Measurements from ENCODE around the gene ZNF581.

ZNF581 gene

DNA sequence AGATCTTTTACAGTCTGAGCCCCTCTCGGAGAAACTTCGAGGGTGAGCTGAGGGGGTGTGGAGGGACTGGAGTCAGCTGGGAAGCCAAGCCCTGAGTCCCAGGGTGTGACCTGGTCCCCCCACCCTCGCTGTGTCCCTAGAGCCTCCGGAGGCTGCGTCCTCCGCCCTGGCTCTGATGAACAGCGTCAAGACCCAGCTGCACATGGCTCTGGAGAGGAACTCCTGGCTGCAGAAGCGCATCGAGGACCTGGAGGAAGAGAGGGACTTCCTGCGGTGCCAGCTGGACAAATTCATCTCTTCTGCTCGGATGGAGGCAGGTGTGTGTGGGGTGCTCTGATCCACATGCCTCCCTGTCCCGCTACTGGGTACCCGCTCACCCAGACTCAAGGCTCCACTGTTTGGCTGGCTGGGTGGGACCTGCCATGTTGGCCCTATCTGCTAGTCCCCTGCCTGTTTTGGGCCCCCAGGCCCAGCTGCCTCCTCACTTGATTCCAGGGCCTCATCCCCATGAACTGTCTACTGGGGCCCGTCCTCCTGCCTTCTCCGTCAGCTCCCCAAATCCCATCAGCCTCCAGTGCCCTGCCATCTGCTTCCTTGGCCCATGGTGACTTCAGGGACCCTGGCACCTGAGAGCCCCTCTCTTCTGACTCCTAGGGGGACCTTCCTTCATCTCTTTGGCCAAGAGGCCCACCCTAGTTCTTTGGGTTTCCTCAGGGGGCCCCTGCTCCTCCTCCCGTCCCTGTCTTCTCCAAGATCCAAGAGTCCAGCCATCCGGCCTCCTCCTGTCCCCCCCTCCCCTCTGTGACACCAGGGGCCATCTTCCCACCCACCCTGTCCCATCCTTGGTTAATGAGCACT lies 6.0 kb downstream of the ZNF581 start:
- no peak for DNase-seq

DNA sequence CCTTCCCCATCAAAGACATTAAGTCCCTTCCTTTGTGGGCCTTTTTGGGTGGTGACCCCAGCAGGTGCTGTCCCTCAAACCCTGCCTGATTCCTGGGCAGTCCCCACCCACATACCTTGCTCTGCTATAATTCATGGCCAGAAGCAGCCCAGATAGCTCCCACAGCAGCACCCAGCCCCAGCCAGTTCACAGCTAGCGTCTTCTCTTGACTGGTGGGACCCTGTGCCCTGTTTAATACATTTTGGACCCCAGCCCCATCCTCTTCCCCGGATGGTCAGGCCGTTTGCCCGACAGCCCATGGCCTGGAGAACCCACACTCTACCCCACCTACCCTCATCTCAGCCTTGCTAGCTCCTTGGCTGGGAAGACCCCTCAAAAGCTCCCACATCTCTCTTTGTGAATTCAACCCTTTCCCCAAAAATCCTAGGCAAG lies 6.7 kb downstream of the ZNF581 start:
- DNase-seq = no peak

GRCh38 chr19:55650602-55651230 lies 7.3 kb downstream of the ZNF581 start:
- DNase-seq = no peak

DNA sequence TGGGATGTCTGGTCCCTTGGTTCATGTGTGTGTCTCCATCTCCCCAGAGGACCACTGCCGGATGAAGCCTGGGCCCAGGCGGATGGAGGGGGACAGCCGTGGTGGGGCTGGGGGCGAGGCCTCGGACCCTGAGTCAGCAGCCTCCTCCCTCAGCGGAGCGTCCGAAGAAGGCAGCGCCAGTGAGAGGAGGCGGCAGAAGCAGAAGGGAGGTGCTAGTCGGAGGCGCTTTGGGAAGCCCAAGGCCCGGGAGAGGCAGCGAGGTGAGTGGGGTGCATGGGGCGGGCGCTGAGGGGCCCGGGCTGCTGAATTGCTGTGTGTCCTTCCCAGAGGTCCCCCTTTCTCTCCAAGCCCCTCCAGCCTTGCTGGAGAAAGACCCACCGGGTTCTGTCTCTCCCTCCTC lies 7.8 kb downstream of the ZNF581 start:
- no peak for DNase-seq

- no peak for DNase-seq
These were observed 9.1 kb downstream of the ZNF581 start for GRCh38 chr19:55652311-55653128.

- DNase-seq = peak; percentile 98 to 99 (median 99)
These were observed 10.3 kb downstream of the ZNF581 start for GRCh38 chr19:55653651-55654322.

DNA sequence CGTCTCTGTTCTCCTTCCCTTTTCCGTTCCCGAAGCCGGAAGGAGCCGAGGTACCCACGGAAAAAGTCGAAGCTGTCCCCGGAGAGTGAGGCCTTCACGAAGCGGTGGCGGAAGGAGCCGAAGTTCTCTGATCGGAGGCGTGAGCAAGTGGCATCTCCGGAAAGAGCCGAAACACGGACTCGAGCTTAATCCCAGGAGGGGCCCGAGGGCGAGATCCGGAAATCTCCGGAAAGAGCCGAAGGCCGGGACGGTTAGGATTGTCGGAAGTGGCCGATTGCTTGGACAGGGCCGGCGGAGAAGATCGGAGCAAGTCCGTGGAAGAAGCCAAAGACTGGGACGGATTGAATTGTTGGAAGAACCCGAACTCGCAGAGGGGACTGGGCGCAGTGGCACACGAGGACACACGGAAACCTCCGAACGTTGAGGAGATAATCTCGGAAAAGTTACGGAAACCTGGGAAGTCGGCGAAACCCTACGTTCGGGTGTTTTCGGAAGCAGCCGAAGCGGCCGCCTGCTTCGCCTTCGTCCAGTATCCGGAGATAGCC lies 10.9 kb downstream of the ZNF581 start:
- peak; percentile 98 to 100 (median 99) for DNase-seq

DNA sequence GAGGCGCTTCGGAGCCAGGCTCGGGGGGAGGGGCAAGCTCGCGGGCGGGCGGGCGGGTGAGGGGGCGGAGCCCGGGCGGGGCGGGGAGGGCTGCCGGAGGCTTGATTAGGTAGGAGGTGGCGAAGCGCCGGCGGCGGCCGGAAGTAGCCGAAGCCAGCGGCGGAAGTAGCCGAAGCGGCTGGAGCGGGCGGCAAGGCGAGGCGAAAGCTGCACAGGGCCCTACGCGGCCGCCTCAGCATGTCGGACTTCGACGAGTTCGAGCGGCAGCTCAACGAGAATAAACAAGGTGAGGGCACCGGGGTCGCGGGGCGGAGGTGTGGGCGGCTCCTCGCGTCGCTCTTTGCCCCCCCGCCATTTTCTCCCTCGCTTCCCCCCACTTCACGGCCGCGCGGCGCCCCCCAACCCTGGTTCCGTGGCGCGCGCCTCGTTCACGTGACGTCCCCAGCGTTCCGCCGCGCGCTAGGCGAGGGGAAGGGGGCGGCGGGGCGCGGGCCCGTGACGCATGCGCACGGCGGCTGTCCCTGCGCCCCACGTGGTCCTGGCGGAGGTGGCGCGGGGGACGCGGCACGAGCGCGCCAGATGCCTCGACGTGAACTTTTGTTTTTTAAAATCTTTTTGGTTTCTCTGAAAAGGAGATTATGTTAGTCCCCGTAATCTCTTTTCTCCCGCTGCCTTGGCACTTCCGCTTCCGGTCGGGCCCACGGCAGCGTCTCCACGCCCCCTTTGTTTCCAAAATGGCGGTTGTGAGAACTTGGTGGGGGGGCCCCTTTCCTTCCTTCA lies 11.6 kb downstream of the ZNF581 start, which contains the start of gene U2AF2:
Gene U2AF2 (plus strand): TSS at position 168 of the 780 bp plus-strand sequence. CDS start 70 bp downstream, at position 238.
- DNase-seq = peak; percentile 90 to 95 (median 91)

DNA sequence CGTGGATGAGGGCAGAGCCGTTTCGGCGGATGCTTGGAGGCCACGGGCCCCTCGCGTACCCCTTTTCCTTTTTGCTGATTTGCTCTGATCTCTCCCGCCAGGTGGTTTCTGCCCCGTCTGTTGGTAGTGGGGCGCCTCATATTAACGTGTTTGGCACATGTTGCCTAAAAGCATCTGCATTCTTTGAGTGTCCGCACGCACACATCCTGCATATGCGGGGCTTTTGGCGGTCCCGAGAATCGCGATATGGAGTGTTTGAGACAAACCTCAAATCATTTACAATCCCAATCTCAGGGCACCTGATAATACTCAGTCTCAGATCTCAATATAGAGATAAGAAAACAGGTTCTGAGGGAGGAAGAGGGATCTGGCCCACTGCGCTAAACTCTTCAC lies 12.2 kb downstream of the ZNF581 start:
- no peak for DNase-seq

GRCh38 chr19:55656552-55656951 lies 13.1 kb downstream of the ZNF581 start:
- no peak for DNase-seq

- no peak for DNase-seq
These were observed 13.7 kb downstream of the ZNF581 start for GRCh38 chr19:55656988-55657747.

- no peak for DNase-seq
These were observed 15.5 kb downstream of the ZNF581 start for GRCh38 chr19:55658846-55659459.

DNA sequence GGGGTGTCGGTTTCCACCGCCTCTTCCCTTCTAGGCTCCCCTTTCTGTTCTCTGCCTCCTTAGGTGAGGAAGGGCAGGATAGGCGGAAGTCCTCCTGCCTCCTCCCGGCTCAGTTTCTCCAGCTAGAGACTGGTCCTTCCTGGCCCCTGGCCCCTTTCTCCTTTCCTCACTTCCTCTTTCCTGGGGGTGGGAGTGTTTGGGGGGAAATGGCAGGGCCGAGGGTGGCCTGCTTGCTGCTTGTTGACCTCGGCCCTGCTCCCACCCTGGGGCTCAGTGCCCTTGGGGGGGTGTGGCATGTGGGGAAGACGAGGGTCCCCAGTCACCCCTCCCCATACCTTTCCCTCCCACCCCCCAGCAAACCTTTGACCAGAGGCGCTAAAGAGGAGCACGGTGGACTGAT lies 16.4 kb downstream of the ZNF581 start:
- DNase-seq = no peak

GRCh38 chr19:55660404-55660803 lies 17.0 kb downstream of the ZNF581 start:
- no peak for DNase-seq

DNA sequence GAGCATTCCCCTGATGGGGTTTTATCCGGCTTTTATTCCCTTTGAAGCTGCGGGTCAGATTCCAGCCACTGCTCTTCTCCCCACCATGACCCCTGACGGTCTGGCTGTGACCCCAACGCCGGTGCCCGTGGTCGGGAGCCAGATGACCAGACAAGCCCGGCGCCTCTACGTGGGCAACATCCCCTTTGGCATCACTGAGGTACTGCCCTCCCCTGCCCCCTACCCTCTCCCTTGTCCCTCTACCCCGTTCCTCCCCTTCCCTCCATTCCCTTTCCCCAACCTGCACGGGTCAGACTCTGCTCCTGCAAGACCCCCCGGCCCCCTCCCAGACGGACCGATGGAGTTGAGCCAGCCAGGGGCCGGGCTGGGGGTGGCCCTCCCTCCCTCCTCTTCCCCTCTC lies 17.5 kb downstream of the ZNF581 start:
- DNase-seq = no peak

DNA sequence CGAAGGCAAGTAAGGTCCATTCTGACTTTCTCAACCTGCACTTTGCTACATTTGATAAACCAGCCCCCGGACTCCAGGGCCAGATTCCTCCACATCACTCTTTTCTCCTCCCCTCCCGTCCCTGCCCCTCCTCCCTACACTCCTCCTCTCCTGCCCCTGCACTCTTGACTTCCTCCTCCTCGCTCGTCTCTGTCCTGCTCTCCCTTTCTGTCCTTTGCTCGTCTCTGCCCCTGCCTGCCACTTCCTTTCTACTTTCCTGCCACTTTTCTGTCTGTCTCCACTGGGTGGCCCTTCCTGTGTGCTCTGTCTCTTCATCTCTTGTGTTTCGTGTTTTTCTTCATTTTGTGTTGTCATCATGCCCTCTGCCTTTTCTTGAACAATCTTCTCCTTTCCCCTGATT lies 18.4 kb downstream of the ZNF581 start:
- DNase-seq = no peak

DNA sequence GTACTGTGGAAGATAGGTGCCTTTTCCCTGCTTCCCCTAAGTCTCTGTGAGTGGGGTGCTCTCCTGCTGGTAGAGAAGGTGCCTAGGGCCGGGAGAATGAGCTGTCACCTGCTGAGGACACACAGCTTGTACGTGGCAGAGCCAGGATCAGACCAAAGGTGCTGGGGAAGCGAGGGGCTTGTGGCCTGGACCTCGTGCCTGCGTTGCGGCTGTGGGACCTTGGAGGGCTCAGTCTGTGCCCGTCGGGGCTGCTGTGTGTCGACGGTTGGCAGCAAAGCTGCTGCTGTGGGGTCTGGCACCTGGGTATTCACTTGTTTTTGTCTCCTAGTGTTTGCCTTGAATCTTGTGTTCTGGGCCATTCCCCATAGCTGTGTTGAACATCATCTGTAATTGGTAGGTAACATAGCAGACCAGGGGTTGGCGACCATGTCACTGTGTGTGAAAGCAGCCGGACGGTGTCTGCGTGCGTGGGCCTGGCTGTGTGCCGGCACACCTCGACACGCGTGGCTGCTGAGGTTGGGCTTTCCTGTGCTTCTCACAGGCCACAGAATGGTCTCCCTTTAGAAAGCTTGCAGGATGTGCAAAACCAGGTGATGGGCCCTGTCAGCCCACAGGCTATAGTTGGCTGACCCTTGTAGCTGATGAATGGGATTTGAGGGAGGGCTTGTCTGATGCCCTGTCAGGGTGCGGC lies 20.5 kb downstream of the ZNF581 start:
- DNase-seq = no peak

DNA sequence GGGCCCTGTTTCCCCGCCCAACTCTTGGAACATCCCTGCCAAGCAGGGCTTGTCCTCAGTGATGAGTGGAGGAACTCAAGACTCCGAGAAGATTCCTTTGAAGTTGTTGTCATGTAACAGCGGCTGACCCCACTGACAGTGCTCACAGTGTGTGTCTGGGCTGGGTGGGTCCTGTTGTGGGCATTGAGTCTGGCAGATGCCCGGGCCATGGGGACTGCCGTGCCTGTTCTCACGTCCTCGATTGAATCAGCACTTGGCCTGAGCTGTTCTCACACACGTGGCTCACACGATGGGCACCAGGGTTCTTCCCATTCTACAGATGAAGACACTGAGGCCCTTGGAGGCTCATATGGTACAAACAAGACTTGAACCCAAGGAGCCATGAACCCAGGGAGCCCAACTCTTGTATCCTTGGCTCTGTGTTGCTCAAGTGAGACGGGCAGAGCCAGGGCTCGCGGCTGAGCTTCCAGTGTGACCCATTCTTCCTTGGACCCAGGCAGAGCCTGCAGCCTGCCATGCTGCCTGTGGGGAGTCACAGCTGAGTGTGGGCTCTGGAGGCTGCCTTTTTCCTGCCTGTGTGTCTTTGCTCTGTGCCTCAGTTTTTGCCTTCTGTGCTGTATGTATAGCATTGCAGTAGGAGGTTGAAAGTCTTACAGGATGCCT lies 23.0 kb downstream of the ZNF581 start:
- no peak for DNase-seq

GRCh38 chr19:55667006-55667381 lies 23.5 kb downstream of the ZNF581 start:
- no peak for DNase-seq
